GM18505 (cell line): ENCODE measurements around the gene NCOA7.
"Not testable (repeated sequence)": the region's sequence is repeated elsewhere in the genome, so short reads cannot be mapped to it uniquely, and the experiment has no call there.

Source experiments
- ATAC-seq: cut with Tn5 transposase; IDR thresholded peaks from one replicate; pipeline ENCODE4 v1.9.1; 2021; ENCODE audit not compliant: unreplicated experiment
- POLR2A ChIP-seq: IDR thresholded peaks from 4 replicates; pipeline ENCODE4 v1.6.1; 2011; ENCODE audit warnings: borderline replicate concordance; ENCODE audit not compliant: insufficient read depth, insufficient read length; ENCODE audit errors: extremely low read depth

The NCOA7 gene

DNA sequence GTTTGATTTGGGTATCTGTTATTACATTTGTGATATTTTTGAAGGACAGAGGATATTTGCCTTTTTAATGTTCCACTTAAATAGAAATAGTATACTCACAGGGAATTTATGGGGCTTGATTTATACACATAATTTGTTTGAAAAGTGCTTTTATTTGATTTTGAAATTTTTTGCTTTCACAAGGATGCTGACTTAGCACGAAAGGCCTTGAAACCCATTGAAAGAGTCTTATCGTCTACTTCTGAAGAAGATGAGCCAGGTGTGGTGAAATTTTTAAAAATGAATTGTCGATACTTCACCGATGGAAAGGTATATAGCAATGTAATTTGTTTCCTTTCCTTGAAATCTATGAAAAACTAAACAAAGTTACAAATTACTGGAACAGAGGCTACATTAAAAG is 91.5 kb downstream of the NCOA7 start:
- ATAC-seq = no peak
- no peak for TF ChIP-seq POLR2A

DNA sequence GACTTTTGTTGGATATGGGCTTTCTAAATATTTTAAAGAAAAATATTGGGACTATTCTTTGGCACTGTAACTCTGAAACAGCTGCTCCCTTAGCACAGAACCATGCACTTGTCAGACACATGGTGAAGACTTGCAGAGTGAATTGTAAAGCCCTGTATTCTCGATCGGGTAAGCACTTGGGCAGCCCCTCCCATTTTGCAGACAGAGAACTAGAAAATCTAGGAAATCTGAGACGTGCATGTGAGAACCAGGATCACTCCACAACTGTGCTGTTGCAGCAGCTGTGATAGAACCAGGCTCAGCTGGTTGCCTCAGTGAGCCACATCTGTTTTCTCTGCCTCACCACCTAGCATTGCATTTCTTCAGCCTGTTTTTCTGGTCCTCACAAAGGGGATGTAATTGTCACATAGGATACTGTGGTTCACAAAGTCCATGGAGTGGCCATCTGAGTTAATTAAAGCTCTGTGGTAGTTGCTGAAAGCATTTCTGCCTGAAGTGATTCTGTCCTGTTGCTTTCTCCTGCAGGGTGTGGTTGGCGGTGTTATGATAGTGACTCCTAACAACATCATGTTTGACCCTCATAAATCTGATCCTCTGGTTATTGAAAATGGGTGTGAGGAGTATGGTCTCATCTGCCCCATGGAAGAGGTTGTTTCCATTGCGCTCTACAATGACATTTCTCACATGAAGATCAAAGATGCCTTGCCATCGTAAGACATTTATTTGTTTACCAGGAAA is 94.0 kb downstream of the NCOA7 start:
- TF ChIP-seq POLR2A = no peak
- no peak for ATAC-seq

DNA sequence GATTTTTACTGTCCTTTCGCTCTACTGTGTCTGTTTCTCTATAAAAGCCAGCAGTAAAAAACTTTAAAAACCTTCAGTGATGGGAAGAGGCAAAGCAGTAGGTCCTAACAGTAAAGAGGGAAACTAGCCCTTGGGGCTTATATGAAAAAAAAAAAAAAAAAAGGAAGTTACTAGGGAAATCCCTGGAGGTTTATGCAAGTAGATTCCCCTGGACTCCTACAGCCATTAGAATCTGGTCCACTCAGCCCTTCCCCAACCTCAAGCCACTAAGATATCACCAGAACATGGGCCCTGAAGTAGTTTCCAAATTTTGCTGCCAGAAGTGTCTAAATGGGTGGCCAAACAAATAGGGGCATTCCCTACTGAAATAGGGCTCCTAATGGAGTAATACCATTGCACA is 95.3 kb downstream of the NCOA7 start:
- no peak for ATAC-seq

DNA sequence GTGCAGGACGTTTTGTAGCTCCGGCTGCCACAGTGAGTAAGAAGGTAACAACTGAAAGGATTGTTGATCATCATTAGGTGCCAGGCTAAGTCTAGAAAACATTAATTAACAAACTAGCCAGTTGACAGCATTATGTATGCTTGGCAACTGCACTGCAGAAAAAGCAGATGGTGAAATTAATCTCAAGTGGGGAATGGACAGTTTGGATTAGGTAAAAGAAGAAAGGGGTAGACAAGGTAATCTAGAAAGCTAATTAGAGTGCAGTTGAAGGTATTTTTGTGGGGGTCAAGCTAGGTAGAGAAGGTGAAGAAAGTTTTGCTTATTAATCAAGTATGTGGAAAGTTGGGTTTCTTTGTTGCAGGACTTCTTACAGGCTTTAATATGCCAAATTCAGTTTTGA is 96.2 kb downstream of the NCOA7 start:
- ATAC-seq = no peak
- TF ChIP-seq POLR2A = no peak

More for the DNA sequence above, 95.3 kb downstream of the NCOA7 start:
- TF ChIP-seq POLR2A = no peak

DNA sequence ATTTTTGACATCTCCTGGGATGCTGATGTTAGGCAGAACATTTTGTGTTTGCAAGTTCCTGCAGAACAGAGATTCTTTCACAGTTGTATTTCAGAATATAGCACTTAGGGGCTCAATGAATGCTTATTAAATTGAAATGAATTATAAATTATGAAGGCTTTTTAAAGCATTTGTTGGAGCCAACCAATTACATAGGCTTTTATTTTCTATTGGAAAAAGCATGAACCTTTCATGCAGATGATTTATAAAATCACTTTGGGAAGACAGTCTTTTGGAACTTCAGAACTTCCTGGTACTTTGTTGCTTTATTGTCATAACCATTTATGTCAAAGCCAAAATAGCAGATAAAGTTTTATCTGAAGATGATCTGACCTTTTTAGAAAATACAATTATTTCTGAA is 96.6 kb downstream of the NCOA7 start:
- ATAC-seq = no peak
- TF ChIP-seq POLR2A = no peak

DNA sequence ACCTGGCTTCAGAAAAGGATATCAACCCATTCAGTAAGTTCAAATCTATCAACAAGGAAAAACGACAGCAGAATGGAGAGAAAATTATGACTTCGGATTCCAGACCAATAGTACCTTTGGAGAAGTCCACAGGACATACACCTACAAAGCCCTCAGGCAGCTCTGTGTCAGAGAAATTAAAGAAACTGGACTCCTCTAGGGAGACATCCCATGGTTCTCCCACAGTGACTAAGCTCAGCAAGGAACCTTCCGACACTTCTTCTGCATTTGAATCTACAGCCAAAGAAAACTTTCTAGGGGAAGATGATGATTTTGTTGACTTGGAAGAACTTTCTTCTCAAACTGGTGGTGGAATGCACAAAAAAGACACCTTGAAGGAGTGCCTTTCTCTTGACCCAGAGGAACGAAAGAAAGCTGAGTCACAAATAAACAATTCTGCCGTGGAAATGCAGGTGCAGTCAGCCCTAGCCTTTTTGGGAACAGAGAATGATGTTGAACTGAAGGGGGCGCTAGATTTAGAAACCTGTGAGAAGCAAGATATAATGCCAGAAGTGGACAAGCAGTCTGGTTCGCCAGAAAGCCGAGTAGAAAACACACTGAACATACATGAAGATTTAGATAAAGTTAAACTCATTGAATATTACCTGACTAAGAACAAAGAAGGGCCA is 98.4 kb downstream of the NCOA7 start:
- ATAC-seq = no peak
- no peak for TF ChIP-seq POLR2A

DNA sequence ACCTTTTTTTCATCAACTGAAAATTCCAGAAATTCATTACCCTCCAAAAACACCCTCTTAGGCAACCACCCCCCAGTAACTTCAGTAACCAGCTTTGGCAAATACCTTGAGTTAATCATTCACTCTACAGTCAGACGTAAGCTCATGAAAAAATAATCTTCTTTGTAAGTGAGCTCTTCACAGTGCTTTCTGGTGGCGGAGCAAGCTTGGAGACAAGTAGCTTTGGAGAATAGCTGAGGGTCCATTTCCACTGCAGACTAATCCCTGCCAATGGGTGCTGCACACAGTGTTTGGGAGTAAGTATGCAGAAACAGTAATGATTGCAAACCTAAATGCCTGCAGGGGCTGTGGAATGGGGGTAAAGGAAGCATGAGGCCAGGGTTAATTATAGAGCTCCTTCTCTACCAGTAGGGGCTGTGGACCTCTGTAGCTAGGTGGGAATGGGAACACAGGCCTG is 109.0 kb downstream of the NCOA7 start:
- no peak for ATAC-seq
- TF ChIP-seq POLR2A = no peak

DNA sequence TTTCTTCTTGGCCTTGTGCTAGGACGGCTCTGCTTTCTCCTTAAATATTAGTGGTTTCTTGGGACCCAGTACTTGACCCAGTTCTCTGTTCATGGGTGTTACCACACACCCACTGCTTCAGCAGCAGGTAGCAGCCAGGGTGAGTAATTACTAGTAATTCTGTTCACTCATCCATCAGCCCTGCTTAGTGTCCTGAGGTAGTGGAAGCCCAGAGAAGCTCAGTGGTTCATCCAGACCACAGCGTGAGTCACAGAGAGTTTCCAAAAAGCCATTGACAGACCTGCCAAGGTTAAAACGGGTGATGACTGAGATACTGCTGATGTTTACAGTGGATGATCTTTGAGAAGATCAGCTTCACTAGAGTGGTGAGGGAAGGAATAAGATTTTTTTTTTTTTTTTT is 114.1 kb downstream of the NCOA7 start:
- TF ChIP-seq POLR2A = no peak
- peak; percentile 76 for ATAC-seq

DNA sequence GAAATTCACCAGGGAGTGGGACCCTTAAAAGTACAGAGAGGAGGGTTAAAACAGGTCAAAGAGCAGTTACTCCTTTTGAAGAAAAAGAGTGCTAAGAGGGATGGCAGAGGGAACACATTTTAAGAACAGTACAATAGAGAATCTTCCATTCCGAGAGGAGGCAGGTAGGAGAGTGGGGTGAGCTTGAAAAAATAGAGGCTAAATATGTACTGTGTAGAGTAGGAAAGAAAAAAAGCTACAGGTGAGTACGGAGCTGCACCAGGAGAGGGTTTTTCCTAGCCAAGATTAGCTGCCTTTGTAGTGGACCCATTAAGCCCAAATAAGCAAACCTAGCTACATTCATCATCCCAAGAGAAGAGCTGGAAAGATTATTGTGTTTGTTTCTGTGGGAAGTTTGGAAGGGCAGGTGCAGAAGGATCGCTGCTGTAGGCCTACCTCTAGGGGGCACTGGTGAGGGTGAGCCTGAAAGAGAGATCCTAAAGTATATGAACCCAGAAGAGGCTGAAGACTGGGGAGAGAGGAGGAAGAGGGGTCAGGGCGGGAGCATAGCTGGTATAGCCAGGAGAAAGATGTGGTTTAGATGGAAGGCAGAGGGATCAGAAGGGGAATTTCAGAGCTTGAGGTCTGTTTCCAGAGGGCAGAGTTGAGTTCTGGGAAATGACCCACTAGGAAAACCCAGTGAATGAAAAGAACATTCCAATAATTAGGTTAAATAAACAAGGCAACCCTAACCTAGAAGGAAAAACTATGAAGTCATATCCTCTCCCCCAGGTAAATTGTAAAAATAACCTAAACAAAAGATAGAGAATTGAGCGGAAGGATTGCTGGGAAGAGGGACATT is 115.6 kb downstream of the NCOA7 start:
- TF ChIP-seq POLR2A = no peak
- ATAC-seq = no peak

DNA sequence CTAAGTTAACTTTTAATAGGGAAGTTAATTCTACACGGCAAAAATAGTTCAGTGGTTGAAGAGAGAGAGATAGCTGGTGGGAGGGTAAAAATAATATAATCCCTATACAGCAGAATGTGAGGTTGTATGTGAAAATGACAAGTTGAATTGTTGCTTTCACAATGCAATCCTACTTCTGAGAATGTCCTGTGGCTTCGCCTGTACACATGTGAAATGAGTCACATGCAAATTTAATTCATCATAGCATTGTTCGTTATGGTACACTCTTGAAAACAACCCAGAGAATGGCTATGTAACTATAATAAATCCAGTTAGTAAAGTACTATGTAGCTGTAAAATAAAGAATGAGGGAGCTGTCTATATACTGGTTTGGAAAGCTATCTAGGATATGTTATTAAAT is 119.8 kb downstream of the NCOA7 start:
- peak; percentile 99 for ATAC-seq
- TF ChIP-seq POLR2A = no peak

DNA sequence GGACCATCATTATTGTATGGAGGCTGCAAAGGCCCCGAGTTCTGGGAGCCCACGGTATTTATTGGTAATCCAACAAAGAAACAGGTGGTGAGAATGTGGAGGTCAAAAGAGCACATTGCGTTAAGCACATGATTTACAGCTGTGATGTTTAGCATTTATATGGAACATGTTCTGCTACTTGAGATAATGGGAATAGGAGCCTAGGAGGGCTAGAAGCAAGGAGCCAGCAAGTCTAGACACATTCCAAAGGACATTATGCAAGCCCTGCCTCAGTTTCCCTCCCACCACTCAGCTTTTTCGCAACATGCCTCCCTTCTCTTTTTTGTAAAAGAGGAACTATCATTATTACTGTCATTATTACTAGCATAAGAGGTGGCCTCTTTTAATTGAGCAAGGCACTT is 120.3 kb downstream of the NCOA7 start:
- ATAC-seq = not testable (repeated sequence)

DNA sequence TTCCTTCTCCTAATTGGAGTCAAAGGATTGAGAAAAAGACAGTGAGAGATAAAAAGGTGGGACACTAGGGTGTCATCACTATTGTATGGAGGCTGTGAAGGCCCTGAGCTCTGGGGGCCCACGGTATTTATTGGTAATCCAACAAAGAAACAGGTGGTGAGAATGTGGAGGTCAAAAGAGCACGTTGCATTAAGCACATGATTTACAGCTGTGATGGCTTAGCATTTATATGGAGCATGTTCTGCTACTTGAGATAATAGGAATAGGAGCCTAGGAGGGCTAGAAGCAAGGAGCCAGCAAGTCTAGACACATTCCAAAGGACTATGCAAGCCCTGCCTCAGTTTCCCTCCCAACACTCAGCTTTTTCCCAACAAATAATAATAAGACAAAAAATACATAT is 121.7 kb downstream of the NCOA7 start:
- ATAC-seq = not testable (repeated sequence)

DNA sequence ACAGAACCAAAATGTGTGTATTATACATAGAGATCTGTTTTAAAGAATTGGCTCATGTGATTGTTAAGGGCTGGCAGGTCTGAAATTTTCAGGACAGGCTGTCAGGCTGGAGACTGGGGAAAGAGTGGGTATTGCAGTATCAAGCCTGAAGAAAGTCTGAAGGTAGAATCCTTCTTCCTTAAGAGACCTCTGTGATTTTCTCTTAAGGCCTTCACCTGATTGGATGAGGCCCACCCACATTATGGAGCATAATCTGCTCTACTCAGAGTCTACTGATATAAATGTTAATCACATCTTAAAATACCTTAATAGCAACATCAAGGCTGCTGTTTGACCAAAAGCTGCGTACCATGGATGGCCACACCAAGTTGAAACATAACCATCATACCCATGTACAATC is 122.4 kb downstream of the NCOA7 start:
- ATAC-seq = no peak
- no peak for TF ChIP-seq POLR2A

DNA sequence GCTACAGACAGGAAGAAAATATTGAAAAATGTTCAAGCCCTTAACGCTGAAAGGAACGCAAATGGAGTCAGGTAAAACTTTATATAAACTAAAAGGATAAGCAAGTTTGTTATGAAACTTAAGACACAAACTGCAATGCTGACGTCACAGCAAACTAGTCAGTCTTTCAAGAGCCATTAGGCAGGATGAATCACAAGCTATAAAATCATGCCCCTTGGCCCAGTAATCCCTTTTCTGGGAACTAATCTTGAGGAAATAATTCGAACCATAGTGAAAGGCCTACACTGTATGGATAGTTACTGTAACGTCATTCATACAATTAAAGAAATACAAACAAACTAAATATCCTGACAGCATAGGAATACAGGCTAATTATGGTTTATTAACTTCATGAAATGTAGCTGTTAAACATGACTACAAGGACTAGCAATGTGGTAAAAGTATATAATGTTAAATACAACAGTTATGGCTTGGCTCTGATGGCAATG is 123.1 kb downstream of the NCOA7 start:
- ATAC-seq = no peak
- TF ChIP-seq POLR2A = no peak
